Measurements from ENCODE around the gene ADAT1.
A peak's percentile ranks its signal among the peaks of the same experiment; 100 is the strongest.

ADAT1 gene

GRCh38 chr16:75550211-75550662, 72.8 kb downstream of the ADAT1 start:
- TF ChIP-seq SPI1 (IDR thresholded peaks at IDR 0.05; ENCODE audit: borderline replicate concordance, low read depth) = no peak
- peak; percentile 87 for TF ChIP-seq CTCF (IDR thresholded peaks at IDR 0.05; ENCODE audit: insufficient read depth, low read length)
- H3K27ac ChIP-seq (replicated peaks) = no peak overlapping the region
- H3K27me3 ChIP-seq (ENCODE audit: insufficient read depth, poor library complexity, severe bottlenecking) = peaks cover 5% of the 10 kb centered on the region
- DNase-seq (ENCODE audit: low read depth in 1 of 2, low spot score in 1 of 2) = peak; percentile 66 to 67
- H3K4me3 ChIP-seq (replicated peaks; ENCODE audit: insufficient read depth, low read length) = no peak overlapping the region
